Panc1 (cell line): ENCODE results near the gene DTNB. TPM values are rescaled to one million over a fixed set of nuclear protein-coding genes. Genes with fewer than 3 reads are reported as not detected.

Source experiments
- ATAC-seq: fragments of 200-7000 bp; cut with Tn5 transposase; 2 replicates; pipeline ENCODE4 v1.9.1; 2020; ENCODE audit warnings: mild to moderate bottlenecking, moderate library complexity
- BruUV-seq: library from RNA; stranded (reverse); fragments of 400-500 nt; replicated peaks from 2 replicates; lab custom pipeline; 2021; lab: Mats Ljungman, UMichigan
- CTCF ChIA-PET: fragments of 300-600 bp; sonication (Branson Sonifier 250); formaldehyde crosslinking; loops from one replicate; lab custom pipeline; 2022; ENCODE audit warnings: antibody characterized with exemption; lab: Charles Lee
- POLR2A ChIA-PET: fragments of 300-600 bp; sonication (Branson Sonifier 250); formaldehyde crosslinking; loops from one replicate; lab custom pipeline; 2022; ENCODE audit warnings: antibody characterized with exemption; lab: Charles Lee
- DNase-seq: peaks from one replicate; pipeline ENCODE4 v3.0.0-alpha.2; 2010; ENCODE audit warnings: low read depth, low spot score
- H3K27ac ChIP-seq: 2 replicates; pipeline ENCODE4 v1.5.1; 2011; ENCODE audit warnings: mild to moderate bottlenecking, low read length, inconsistent platforms
- H3K27me3 ChIP-seq: fragments of 200-500 bp; sonication (Bioruptor generic); 2 replicates; pipeline ENCODE4 v1.6.0; 2014; ENCODE audit warnings: low read length, inconsistent platforms; ENCODE audit not compliant: control insufficient read depth, insufficient read depth
- H3K36me3 ChIP-seq: fragments of 200-500 bp; sonication (Bioruptor generic); 2 replicates; pipeline ENCODE4 v1.5.1; 2014; ENCODE audit warnings: inconsistent platforms, mild to moderate bottlenecking, low read length, moderate library complexity; ENCODE audit not compliant: control insufficient read depth, insufficient read depth
- H3K4me1 ChIP-seq: 2 replicates; pipeline ENCODE4 v1.5.1; 2011; ENCODE audit warnings: inconsistent platforms, mild to moderate bottlenecking, low read length, moderate library complexity; ENCODE audit not compliant: control insufficient read depth, insufficient read depth
- H3K4me3 ChIP-seq, 2 experiments: 2 replicates each; pipeline ENCODE4 v1.5.1; 2011 to 2012; ENCODE audit warnings: low read depth in 2 of 2, low read length in 2 of 2, mild to moderate bottlenecking in 2 of 2, inconsistent platforms in 1 of 2, moderate library complexity in 1 of 2
- H3K9me3 ChIP-seq: fragments of 200-500 bp; sonication (Bioruptor generic); 2 replicates; pipeline ENCODE4 v1.5.1; 2014; ENCODE audit warnings: low read depth, mild to moderate bottlenecking, inconsistent platforms, low read length, moderate library complexity; ENCODE audit not compliant: control insufficient read depth, insufficient read depth
- CTCF ChIP-seq: fragments of 450-650 bp; IDR thresholded peaks from 2 replicates; pipeline ENCODE4 v1.5.1; 2017; ENCODE audit warnings: mild to moderate bottlenecking
- POLR2AphosphoS5 ChIP-seq: IDR thresholded peaks from 2 replicates; pipeline ENCODE4 v1.6.1; 2012; ENCODE audit warnings: mild to moderate bottlenecking, low read depth, low read length, moderate library complexity
- REST ChIP-seq, 2 experiments: IDR thresholded peaks; 2 replicates each; pipeline ENCODE4 v1.6.1; 2011 to 2012; ENCODE audit warnings: low read depth in 2 of 2, control low read depth in 1 of 2, low read length in 1 of 2, mild to moderate bottlenecking in 1 of 2, moderate library complexity in 1 of 2; ENCODE audit not compliant: insufficient read depth in 1 of 2
- SIN3A ChIP-seq: IDR thresholded peaks from 2 replicates; pipeline ENCODE4 v1.6.1; 2012; ENCODE audit warnings: low read depth, mild to moderate bottlenecking, low read length, moderate library complexity, borderline replicate concordance; ENCODE audit not compliant: insufficient read depth
- TCF7L2 ChIP-seq: IDR thresholded peaks from 2 replicates; pipeline ENCODE4 v1.6.1; 2011; ENCODE audit warnings: mild to moderate bottlenecking, low read depth, low read length, inconsistent platforms
- in situ Hi-C: cut with HindIII; loops from 2 replicates; pipeline ENCODE4 v1.10.0; 2016; ENCODE audit warnings: low sequenced_read_pairs, low pct_unique_long_range_greater_than_20kb
- intact Hi-C: fragments of 100-400 bp; cut with micrococcal nuclease; formaldehyde crosslinking; loops from one replicate; pipeline ENCODE4 v1.10.0; 2022; ENCODE audit not compliant: unreplicated experiment
- total RNA-seq: library from RNA; stranded (reverse); gene quantifications from one replicate; pipeline ENCODE4 v1.2.1, GENCODE V29; 2021; ENCODE audit not compliant: unreplicated experiment

DTNB gene
- total RNA-seq, 1 experiment from 2014 or later = 37.8 TPM

DNA sequence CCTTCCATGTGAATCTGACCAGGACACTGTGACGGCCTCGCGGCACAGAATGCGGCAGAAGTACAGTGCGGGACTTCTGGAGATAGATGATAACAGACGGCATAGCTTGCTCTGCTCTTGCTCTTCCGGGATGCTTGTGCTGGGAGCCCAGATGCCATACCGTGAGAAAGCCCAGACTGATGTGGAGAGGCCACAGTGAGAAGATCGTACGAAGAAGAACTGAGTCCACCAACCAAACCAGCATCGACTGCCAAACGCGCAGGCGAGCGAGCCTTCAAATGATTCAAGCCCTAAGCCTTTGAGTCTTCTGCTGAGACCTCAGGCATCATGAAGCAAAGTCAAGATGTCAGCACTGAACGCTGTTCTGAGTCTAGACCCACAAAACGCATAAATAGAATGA, 33.7 kb downstream of the DTNB start:
- H3K27me3 ChIP-seq = no peaks in the 10 kb centered on the region
- H3K4me1 ChIP-seq = no peaks in the 10 kb centered on the region
- BruUV-seq = TSS peak; percentile 18
- ChIA-PET CTCF (no interaction called here), POLR2A (no interaction called here)
- no peak overlapping the region for H3K27ac ChIP-seq
- no peak for DNase-seq
- intact Hi-C loops (no loop called here), in situ Hi-C loops (no loop called here)
- H3K9me3 ChIP-seq = no peaks in the 10 kb centered on the region
- no peak for ATAC-seq
- no peak overlapping the region for H3K4me3 ChIP-seq
- no peaks in the 10 kb centered on the region for H3K36me3 ChIP-seq
- TF ChIP-seq CTCF (no peak), REST (IDR thresholded peaks at IDR 0.05; ENCODE audit: insufficient read depth in 1 of 2, low read depth in 2 of 2, low read length in 1 of 2) (no peak), TCF7L2 (no peak), POLR2AphosphoS5 (no peak), SIN3A (no peak)

DNA sequence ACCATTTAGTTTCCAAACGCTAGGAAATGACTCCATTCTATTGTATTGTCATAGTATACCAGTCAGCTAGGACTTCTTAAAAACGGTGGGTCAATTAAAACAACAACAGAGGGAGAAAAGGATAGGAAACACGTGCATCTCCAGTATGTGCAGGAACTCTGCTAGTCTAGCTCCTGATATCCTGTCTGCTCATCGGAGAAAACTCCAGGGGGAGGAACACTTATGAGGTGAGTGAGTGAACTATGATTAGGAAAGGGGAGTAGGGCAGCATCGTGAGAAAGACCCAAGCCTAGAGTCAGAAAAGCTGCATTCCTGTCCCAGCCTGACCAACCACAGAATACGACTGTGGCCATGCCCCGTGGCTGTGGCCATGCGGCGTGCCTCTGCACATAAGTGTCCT, 34.2 kb downstream of the DTNB start:
- in situ Hi-C loops = no loop called here
- no peaks in the 10 kb centered on the region for H3K9me3 ChIP-seq
- no peak for TF ChIP-seq TCF7L2
- no peak for TF ChIP-seq POLR2AphosphoS5
- no peak for TF ChIP-seq CTCF
- no peak for TF ChIP-seq SIN3A
- TF ChIP-seq REST (IDR thresholded peaks at IDR 0.05; ENCODE audit: insufficient read depth in 1 of 2, low read depth in 2 of 2, low read length in 1 of 2) = no peak
- no peaks in the 10 kb centered on the region for H3K36me3 ChIP-seq
- ChIA-PET POLR2A (interaction anchor here (0.7 kb wide), 1 partner anchor 276 kb away, joined by 15 read pairs; no protein-coding TSS in a partner anchor), CTCF (no interaction called here)
- no peak for ATAC-seq
- no peaks in the 10 kb centered on the region for H3K27me3 ChIP-seq
- no peak for DNase-seq
- intact Hi-C loops = no loop called here
- H3K27ac ChIP-seq = no peak overlapping the region
- no peak overlapping the region for H3K4me3 ChIP-seq
- BruUV-seq = no TSS peak
- H3K4me1 ChIP-seq = no peaks in the 10 kb centered on the region
